Astrocyte of the spinal cord (primary cell): ENCODE data around the gene IFI27L2.
A peak's percentile ranks its signal among the peaks of the same experiment; 100 is the strongest.

ENCODE experiments used
- DNase-seq: peaks from one replicate; pipeline ENCODE4 v3.0.0; 2011; ENCODE audit warnings: low read depth, low spot score
- H3K4me3 ChIP-seq: 2 replicates; pipeline ENCODE4 v1.5.1; 2011; ENCODE audit warnings: low read depth, mild to moderate bottlenecking, low read length, moderate library complexity
- in situ Hi-C: cut with HindIII; loops from 2 replicates; pipeline ENCODE4 v1.10.0; 2017; ENCODE audit warnings: low sequenced_read_pairs
- TF ChIP-seq, protein P1 (sequence below): IDR thresholded peaks from 2 replicates; pipeline ENCODE4 v1.5.1; 2012; ENCODE audit warnings: low read depth, mild to moderate bottlenecking, low read length, inconsistent platforms

Gene IFI27L2

GRCh38 chr14:94164685-94165431, 35.5 kb upstream of the IFI27L2 start:
- H3K4me3 ChIP-seq, result no peak overlapping the region
- in situ Hi-C loops, result no loop called here
- TF ChIP-seq, protein P1, sequence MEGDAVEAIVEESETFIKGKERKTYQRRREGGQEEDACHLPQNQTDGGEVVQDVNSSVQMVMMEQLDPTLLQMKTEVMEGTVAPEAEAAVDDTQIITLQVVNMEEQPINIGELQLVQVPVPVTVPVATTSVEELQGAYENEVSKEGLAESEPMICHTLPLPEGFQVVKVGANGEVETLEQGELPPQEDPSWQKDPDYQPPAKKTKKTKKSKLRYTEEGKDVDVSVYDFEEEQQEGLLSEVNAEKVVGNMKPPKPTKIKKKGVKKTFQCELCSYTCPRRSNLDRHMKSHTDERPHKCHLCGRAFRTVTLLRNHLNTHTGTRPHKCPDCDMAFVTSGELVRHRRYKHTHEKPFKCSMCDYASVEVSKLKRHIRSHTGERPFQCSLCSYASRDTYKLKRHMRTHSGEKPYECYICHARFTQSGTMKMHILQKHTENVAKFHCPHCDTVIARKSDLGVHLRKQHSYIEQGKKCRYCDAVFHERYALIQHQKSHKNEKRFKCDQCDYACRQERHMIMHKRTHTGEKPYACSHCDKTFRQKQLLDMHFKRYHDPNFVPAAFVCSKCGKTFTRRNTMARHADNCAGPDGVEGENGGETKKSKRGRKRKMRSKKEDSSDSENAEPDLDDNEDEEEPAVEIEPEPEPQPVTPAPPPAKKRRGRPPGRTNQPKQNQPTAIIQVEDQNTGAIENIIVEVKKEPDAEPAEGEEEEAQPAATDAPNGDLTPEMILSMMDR, result no peak
- DNase-seq, result no peak

- in situ Hi-C loops, result no loop called here
- no peak overlapping the region for H3K4me3 ChIP-seq
- no peak for DNase-seq
- TF ChIP-seq, protein P1, result no peak
These were observed 34.4 kb upstream of the IFI27L2 start for GRCh38 chr14:94163796-94164195.

DNA sequence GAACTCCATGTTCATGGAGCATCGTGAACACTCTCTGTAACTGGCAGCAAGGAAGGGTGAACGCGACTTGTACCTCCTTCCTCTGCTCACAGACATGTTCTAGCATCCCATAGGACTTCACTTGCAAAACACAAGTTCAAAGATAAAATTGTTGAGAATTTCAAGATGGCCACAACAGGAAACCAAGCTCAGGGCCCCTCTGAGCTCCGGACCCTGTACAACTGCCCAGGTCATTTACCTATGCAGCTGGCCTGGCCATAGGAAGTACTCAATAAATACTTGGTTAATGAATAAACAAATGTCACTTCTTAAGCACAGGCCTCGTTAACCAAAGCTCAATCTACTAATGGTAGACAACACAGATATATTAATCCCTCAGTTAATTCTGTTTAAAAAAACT, 33.1 kb upstream of the IFI27L2 start:
- in situ Hi-C loops, result no loop called here
- TF ChIP-seq, protein P1, result no peak
- no peak for DNase-seq
- H3K4me3 ChIP-seq, result no peak overlapping the region

DNA sequence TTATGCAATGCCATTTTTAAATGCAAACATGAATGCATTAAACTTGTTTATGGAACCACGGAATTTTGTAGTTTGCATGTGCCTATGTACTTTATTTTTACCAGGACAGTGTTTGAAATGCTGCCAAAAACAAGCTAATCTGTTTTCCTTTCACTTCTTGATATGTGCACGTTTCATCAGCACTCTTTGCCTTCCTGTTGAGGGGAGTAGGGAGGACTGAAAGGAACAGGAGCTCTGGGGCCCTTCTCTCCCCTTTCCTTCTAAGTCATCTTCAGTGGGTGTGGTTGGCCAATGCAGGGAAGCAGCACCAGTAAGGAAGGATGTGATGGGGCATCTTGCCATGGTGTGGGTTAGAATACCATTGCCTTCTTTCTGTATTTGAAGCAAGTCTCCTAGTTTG, 32.6 kb upstream of the IFI27L2 start:
- in situ Hi-C loops, result no loop called here

GRCh38 chr14:94161058-94161457, 31.7 kb upstream of the IFI27L2 start:
- in situ Hi-C loops, result no loop called here
- TF ChIP-seq, protein P1, result no peak

More for the DNA sequence above, 32.6 kb upstream of the IFI27L2 start:
- TF ChIP-seq, protein P1, result no peak
- peak; percentile 17 for DNase-seq
- H3K4me3 ChIP-seq, result no peak overlapping the region

DNA sequence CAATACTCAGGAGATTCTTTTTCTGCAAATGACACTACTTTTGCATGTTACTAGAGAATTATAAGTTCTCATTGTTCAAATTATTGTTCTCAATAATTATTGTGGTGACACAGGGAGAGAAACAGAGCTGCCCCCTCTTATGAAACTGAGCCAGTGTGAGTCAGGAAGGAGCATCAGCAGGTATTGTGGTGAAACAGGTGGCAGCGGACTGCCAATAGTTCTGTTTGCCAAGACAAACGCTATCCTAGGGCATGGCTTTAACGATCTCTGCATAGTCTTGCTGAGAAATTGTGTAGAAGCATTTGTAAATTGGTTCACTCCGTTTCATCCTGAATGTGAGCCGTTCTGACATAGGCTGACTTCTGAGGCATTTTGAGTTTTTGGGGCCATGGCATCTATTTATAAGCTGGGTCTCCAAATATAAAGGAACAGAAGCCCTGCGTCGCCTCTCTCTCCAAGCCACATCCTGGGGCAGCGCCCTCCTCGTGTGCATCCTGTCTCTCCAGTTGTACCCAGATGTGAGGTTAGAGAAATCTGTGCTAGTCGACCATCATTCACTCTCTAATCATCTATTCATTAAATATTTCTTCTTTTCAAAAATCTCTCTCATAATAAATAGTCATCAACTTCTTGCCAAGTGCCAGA, 29.0 kb upstream of the IFI27L2 start:
- H3K4me3 ChIP-seq, result no peak overlapping the region
- TF ChIP-seq, protein P1, result no peak
- DNase-seq, result no peak
- in situ Hi-C loops, result no loop called here

More at GRCh38 chr14:94161058-94161457, 31.7 kb upstream of the IFI27L2 start:
- DNase-seq, result no peak
- no peak overlapping the region for H3K4me3 ChIP-seq
